Activated gamma-delta T cell treated with anti-CD3 and anti-CD28 coated beads, Interleukin-2, amount 50 U/mL, for 16 hours (primary cell): Measurements from ENCODE around the gene HSPBP1.

Experiments used
- DNase-seq: peaks from one replicate; pipeline ENCODE4 v3.0.0-alpha.2; 2020; ENCODE audit warnings: low read depth

Gene HSPBP1

GRCh38 chr19:55275851-55276719 is 3.8 kb downstream of the HSPBP1 start:
- no peak for DNase-seq

GRCh38 chr19:55273978-55274707 is 5.8 kb downstream of the HSPBP1 start:
- no peak for DNase-seq

- no peak for DNase-seq
Measured at GRCh38 chr19:55272142-55272541, 7.8 kb downstream of the HSPBP1 start.

GRCh38 chr19:55270172-55270942 is 9.6 kb downstream of the HSPBP1 start:
- no peak for DNase-seq

GRCh38 chr19:55269299-55269698 is 10.6 kb downstream of the HSPBP1 start:
- DNase-seq, result no peak

GRCh38 chr19:55266840-55267239 is 13.1 kb downstream of the HSPBP1 start:
- DNase-seq, result no peak

GRCh38 chr19:55266404-55266803 is 13.5 kb downstream of the HSPBP1 start:
- no peak for DNase-seq

GRCh38 chr19:55265723-55266386 is 14.1 kb downstream of the HSPBP1 start:
- DNase-seq, result no peak

- DNase-seq, result no peak
Measured at GRCh38 chr19:55265173-55265572, 14.7 kb downstream of the HSPBP1 start.

- no peak for DNase-seq
Measured at GRCh38 chr19:55264531-55264930, 15.4 kb downstream of the HSPBP1 start.

GRCh38 chr19:55262359-55262758 is 17.6 kb downstream of the HSPBP1 start:
- DNase-seq, result no peak

GRCh38 chr19:55261671-55262126 is 18.2 kb downstream of the HSPBP1 start:
- no peak for DNase-seq

- no peak for DNase-seq
Measured at GRCh38 chr19:55259540-55260210, 20.2 kb downstream of the HSPBP1 start.

GRCh38 chr19:55258828-55259539 is 20.9 kb downstream of the HSPBP1 start, which contains the start of gene PPP6R1:
TSS of gene PPP6R1 (minus strand) at chr19:55259017. CDS start at chr19:55247103, 11,914 bp downstream.
- peak; percentile 90 for DNase-seq

GRCh38 chr19:55258476-55258827 is 21.5 kb downstream of the HSPBP1 start:
- no peak for DNase-seq

GRCh38 chr19:55257461-55258420 is 22.2 kb downstream of the HSPBP1 start:
- no peak for DNase-seq

- DNase-seq, result no peak
Measured at GRCh38 chr19:55256562-55257460, 23.1 kb downstream of the HSPBP1 start.
